Stimulated activated CD4-positive, alpha-beta T cell treated with anti-CD3 and anti-CD28 coated beads, Interleukin-2, amount 100 ng/mL, for 24 hours (primary cell): ENCODE measurements around the gene CD300A.
"Not testable (repeated sequence)": the region's sequence is repeated elsewhere in the genome, so short reads cannot be mapped to it uniquely, and the experiment has no call there.

Experiments
- DNase-seq, 2 donors: peaks; one replicate each; pipeline ENCODE4 v3.0.0-alpha.2; 2020

Gene CD300A

DNA sequence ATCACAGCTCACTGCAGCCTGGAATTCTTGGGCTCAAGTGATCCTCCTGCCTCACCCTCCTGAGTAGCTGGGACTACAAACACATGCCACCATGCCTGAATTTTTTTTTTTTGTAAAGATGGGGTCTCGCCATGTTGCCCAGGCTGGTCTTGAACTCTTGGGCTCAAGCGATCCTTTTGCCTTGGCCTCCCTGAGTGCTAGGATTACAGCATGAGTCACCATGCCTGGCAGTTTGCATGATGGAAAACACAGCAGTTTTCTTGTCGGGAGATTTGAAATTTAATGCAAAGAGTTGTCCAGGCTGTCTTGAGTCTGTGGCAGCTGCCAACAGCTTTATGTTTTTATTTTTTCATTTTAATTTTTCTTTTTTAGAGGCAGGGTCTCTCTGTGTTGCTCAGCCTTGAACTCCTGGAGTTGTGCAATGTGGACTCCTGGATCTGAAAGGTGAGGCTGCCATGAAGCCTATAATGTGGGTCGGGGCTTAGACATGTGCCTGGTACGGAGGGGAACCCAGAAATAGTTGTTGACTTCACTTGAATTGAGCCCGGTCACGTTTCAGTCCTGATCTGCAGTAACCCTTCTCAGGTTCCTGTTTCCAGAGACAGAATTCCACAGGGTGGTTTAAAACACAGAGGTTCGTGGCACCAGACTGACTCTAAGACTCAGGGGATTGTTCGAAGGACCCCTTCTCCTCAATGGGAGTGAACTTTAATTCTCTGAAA lies 18.7 kb downstream of the CD300A start:
- DNase-seq: no peak

DNA sequence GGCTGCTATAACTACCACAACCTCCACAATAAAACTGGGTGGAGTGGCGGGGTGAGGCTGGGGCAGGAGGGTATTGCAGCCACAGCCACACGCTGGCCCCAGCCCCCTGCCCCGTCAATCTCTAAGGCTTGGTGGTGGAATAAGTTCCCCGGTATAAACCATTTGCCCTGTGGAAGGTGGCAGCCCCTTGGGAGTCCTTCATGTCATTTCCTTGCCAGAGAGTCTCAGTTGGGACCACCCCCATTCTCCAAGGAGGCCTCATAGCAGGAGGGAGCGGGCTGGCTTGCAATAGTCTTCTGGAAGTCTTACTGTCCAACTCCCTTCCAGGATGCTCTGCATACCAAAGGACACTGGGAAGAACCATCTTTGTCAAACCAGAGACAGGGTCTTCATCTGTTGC lies 19.4 kb downstream of the CD300A start:
- DNase-seq: no peak

DNA sequence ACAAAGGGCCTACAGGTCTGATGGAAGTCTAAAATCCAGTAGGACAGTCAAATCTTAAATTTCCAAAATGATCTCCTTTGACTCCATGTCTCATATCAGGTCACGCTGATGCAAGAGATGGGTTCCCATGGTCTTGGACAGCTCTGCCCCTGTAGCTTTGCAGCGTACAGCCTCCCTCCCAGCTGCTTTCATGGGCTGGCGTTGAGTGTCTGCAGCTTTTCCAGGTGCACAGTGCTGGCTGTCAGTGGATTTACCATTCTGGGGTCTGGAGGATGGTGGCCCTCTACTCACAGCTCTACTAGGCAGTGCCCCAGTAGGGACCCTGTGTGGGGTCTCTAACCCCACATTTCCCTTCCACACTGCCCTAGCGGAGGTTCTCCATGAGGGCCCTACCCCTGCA lies 21.8 kb downstream of the CD300A start:
- DNase-seq: not testable (repeated sequence)

DNA sequence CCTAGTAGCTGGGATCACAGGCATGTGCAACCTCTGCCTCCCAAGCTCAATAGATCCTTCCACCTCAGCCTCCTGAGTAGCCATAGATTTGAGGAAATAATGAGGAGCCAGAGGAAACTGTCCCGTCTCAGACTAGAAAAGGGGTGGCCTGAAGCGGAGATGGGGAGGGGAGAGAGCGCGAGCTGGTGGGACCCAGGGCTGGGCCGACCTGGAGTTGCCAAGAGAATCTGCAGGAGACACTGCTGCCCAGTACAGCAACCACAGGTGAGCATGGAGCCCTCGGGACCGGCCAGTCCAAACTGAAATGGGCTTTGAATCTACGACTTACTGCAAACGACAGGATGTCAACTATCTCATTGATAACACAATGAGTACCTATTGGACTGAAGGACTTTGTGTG lies 24.3 kb downstream of the CD300A start:
- no peak for DNase-seq

DNA sequence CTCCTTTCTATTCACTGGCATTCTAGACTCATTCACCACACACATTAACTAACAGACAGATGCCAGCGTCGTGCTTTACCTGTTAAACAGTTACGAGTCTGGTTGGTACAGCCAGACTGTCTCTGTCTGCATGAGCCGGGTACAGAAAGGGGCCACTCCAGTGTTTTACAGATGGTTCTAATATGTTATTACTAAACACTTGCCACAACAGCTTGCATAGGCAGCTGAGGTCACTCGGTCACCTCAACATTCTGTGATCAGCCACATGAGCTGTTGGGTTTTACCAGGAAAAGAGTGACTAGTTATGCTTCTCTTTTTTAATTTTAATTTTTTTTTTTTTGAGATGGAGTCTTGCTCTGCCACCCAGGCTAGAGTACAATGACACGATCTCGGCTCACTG lies 25.2 kb downstream of the CD300A start:
- DNase-seq: no peak

DNA sequence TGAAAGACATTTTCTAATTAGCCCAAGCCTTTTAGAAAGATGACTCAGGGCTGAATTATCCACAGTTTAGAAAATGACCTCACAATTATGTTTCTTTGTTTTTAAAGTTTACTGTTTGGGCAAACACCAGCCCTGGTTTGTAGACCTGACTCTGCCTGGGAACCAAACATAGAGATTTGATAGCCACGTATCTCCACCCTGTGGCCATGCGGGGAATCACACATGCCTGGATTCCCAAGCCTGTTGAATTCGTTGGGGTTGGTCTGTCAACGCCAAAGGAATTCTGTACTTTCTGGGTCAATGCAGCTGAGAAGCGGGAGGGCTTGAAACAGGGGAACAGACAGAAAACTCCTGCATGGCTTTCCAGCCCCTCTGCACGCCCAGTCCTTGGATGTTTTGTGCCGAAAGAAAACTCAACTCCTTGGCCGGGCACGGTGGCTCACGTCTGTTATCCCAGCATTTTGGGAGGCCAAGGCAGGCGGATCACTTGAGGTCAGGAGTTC lies 26.9 kb downstream of the CD300A start:
- DNase-seq: peak; percentile 72 to 74

DNA sequence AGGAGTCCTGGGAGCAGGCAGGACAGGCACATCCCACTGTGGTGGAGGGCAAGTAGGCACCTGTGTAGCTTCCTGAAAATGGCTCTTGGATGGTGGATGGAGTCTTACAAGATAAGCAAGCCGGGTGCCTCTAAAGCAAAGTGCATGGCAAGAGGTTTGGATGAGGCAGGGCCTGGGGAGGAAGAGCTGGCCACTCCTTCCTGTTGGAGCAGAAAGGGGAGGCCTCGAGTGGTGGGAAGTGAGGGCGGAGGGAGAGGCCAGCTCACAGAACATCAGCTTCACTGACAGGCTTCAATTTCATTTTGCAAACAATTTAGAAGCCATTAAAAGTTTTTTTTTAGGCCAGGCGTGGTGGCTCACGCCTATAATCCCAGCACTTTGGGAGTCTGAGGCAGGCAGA lies 31.0 kb downstream of the CD300A start:
- no peak for DNase-seq

DNA sequence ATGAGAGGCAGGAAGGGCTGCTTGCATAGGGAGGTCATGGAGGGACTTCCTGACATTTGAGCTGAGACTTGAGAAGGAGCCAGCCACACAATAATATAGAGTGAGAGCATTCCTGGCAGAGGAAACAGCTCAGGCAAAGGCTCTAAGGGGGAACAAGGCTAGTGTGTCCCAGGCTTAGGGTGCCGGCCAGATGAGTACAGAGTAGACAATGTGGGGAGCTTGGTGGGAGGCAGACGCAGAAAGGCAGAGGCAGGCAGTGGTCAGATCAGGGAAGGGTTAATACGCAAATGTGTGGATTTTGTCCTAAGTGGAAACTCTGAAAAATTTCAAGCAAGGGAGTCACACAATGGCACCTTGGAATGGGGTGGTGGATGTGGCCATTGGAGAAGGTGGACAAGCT lies 33.6 kb downstream of the CD300A start:
- DNase-seq: no peak

DNA sequence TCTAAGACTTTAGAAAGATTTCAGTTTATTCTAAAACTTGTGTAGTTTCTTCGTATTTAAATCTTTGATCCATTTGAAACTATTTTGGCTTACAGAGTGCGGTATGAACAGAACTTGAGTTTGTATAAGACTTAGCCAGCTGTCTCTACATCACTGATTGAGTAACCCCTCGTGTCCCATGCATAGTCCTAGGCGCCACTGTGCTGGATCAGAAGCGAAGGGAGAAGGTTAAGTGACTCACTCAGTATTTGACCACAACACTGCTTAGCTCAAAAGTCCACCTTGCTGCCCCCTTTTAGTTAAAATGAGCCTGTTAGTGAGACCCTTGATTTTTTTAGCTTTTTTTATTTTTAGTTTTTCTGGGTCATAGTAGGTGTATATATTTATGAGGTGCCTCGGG lies 36.4 kb downstream of the CD300A start:
- DNase-seq: no peak

DNA sequence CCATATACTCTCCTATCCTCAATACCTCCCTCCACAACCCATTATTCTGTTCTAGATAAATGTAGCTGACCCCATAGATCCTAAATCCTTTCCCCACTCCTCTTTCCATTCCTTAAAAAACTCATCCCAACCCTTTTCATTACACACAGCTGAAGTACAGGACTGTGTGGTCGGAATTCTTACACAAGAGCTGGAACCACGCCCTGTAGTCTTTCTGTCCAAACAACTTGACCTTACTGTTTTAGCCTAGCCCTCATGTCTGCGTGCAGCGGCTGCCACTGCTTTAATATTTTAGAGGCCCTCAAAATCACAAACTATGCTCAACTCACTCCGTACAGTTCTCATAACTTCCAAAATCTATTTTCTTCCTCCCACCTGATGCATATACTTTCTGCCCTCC lies 37.5 kb downstream of the CD300A start:
- not testable (repeated sequence) for DNase-seq

DNA sequence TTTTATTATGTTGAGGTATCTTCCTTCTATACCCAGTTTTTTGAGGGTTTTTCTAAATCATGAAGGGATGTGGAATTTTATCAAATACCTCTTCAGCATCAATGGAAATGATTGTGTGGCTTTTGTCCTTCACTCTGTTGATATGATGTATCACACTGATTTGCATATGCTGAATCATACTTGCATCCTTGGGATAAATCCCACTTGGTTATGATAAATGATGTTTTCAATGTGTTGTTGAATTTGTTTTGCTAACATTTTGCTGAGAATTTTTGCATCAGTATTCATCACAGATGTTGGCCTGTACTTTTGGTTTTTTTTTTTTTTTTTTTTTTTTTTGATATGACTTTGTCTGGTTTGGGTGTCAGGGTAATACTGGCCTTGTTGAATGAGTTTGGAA lies 41.7 kb downstream of the CD300A start:
- no peak for DNase-seq

DNA sequence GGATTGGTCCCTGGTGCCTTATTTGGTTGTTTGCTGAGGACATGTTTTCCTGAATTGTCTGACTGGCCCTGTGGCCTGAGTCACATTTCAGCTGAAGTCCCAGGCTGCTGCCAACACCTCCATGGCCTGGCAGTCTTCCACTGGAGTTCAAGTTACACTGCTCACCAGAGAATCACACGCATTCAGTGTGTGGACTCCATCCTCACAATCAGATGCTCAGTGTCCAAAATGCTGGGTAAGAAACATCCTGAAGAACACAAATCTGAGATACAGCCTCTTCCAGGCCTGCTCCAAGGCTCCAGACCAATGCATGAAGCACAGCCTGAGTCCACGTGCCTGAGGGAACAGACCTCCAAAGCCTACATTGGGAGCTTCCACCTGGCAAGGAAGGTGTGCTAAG lies 45.6 kb downstream of the CD300A start:
- no peak for DNase-seq

DNA sequence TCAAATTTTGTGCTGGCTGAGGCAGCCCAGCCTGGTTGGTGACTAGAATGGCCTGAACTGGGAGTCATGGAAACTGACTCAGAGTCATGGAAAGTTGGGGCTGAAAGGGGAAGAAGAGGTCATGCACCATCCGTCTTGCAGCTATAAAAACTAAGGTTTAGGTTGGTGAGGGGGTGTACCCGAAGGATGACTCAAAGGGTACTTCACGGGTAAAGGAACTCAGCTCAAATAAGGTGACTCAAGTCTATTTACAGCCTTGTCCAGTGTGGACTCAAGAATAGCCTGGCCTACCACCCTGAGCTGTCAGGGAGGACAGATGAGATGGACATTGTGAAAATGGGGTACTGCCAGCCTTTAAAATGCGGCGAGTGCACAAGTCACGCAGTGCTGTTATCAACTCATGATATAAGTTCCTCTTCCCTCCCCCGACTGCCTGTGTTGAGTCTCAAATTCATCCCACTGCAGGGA lies 46.2 kb downstream of the CD300A start:
- peak in 1 of 2 donors; percentile 47 for DNase-seq

DNA sequence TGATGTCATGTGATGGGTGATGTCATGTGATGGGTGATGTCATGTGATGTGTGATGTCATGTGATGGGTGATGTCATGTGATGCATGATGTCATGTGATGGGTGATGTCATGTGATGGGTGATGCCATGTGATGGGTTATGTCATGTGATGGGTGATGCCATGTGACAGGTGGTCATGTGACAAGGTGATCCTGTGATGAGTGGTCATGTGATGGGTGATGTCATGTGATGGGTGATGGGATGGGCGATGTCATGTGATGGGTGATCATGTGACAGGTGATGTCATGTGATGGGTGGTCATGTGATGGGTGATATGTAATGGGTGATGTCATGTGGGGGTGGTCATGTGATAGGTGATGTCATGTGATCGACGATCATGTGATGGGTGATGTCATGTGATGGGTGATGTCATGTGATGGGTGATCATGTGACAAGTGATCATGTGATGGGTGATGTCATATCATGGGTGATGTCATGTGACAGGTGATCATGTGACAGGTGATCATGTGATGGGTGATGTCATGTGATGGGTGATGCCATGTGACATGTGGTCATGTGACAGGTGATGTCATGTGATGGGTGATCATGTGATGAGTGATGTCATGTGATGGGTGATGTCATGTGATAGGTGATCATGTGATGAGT lies 47.7 kb downstream of the CD300A start:
- DNase-seq: peak; percentile 35 to 36

DNA sequence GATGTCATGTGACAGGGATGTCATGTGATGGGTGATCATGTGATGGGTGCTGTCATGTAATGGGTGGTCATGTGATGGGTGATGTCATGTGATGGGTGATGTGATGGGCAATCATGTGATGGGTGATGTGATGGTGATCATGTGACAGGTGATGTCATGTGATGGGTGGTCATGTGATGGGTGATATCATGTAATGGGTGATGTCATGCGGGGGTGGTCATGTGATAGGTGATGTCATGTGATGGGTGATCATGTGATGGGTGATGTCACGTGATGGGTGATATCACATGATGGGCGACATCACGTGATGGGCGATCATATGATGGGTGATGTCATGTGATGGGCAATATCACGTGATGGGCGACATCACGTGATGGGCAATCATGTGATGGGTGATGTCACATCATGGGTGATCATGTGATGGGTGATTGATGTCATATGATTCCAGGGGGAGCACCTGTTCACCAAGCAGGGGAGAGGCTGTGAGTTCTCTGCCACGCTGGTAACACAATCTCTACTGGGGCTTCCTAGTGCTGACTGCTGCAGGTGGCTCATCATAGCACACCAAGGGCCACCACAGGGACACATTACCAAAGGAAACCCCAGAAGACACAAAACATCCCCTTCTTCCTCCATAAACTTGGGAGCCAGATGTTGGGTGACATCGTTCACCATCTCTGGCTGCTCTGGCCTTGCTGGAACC lies 48.3 kb downstream of the CD300A start:
- peak; percentile 24 to 27 for DNase-seq

DNA sequence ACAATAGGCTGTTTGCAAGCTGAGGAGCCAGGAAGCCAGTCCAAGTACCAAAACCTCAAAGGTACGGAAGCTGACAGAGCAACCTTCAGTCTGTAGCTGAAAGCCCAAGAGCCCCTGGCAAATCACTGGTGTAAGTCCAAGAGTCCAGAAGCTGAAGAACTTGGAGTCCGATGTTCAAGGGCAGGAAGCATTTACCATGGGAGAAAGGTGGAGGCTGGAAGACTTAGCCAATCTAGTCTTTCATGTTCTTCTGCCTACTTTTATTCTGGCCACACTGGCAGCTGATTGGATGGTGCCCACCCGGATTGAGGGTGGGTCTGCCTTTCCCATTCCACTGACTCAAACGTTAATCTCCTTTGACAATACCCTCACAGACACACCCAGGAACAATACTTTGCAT lies 49.5 kb downstream of the CD300A start:
- DNase-seq: no peak

DNA sequence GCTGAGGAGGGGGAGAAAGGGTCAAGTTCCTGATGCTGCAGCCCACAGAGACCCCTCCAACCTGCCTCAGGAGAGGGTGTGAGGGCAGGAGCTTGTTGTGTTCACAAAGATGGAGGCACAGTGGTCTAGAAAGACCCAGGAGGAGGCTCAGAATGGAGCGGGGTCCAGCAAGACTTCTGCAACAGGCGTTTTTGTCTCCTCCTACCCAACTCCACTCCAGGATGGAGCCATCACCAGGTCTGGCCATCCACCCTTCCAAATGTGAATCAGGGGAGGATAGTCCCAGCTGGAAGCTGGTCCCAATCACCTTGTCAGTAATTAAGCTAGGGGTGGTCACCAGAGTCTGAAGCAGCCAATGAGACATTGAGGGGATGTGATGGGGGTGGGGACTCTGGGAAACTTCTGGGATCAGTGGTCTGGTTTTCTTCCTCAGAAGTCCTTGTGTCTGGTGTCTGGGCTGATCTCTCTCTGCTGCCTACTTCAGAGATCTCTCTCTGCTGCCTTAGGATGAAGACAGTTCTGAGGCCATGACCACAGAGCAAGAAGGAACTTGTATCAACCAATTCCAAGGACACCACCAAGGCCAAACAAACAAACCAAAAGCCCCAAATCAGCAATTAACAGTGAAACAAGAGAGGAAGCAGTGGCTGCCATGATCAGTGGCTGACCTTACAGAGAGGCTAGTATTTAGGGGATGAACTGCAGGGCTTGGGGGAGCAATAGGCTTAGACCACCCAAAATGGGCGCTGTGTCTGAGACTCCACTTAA lies 50.3 kb downstream of the CD300A start:
- DNase-seq: no peak

DNA sequence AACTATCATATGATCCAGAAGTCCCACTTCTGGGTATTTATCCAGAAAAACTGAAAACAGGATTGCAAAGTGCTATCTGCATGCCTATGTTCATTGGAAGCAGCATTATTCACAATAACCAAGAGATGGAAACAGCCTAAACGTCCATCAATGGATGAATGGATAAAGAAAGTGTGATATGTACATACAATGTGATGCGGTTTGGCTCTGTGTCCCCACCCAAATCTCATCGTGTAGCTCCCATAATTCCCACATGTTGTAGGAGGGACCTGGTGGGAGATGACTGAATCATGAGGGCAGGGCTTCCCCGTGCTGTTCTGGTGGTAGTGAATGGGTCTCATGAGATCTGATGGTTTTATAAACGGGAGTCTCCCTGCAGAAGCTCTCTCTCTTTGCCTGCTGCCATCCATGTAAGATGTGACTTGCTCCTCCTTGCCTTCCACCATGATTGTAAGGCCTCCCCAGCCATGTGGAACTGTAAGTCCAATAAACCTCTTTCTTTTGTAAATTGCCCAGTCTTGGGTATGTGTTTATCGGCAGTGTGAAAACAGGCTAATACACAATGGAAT lies 52.1 kb downstream of the CD300A start:
- not testable (repeated sequence) for DNase-seq

DNA sequence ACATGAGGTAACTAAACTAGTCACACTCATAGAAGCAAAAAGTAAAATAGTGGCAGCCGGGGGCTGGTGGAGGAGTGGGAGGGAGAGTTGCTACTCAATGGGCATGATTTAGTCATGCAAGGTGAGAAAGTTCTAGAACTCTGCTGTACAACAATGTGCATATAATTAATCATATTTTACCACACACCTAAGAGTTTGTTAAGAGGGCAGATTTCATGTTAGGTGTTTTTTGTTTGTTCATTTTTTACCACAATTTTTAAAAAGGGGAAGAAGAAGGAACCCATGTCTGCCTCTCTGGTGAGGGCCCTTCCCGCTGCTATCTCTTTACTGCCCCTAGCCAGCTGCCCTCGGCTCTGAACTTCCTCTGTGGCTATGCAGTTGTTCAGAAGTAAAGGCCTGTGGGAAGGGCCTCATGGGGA lies 53.6 kb downstream of the CD300A start:
- DNase-seq: no peak

DNA sequence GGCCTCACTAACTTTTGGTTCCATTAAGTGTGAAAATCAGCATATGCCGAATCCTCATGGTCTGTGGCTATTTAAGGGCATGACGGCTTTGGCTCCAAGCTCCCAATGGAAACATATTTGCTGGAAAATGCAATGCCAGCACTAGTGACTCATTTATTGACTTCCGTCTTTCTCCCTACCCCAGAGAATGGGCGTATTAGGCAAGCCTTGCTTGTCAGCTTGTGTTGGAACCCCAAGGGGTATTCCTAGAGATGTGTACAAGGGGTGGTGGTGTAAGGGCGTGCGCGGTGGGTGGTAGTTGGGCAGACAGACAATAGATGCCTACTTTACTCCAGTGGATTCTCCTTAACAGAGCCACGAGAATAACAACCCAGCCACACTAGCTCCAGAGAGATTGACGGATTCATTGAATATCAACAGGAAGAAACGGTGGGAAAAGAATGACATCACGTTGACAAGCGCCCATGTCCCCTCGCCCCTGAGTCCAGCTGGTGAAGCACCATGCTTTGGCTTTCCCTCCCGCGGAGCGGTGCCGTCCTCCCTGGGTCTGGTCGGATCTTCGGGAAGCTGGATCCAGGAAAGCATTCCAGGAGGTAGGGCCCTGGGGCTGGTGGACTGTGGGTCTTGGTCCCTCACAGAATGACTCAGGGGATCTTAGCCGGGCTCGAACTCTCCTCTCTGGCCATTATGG lies 54.5 kb downstream of the CD300A start:
- no peak for DNase-seq

DNA sequence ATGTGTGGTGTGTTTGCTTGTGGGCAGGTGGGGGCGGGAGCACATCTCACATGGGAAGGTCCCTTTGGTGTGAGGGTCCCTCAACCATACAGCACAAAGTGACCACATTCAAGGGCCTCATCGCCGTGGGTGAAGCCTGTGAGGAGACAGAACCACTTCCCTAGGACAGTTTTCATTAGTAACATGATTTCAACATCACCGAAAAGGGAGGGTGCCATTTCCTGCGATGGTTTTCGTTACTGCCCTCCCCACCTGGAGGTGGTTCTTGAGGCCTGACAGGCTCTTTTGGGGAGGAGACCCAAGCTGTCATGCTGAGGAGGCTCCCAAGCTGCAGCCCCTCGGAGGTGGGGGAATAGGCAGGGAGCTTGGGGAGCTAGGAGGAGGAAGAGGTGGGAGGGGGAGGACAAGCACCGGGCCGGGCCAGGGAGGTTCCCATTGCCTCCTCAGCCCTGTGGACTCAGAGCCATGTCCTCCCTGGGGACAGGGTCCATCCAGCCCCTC lies 55.3 kb downstream of the CD300A start:
- no peak for DNase-seq
